ENCODE data around the gene KCNQ2. TPM values are rescaled to one million over a fixed set of nuclear protein-coding genes. Genes with fewer than 3 reads are reported as not detected.

The KCNQ2 gene
- total RNA-seq, 2 donors from 2014 or later: 0.46 to 35.6 TPM

DNA sequence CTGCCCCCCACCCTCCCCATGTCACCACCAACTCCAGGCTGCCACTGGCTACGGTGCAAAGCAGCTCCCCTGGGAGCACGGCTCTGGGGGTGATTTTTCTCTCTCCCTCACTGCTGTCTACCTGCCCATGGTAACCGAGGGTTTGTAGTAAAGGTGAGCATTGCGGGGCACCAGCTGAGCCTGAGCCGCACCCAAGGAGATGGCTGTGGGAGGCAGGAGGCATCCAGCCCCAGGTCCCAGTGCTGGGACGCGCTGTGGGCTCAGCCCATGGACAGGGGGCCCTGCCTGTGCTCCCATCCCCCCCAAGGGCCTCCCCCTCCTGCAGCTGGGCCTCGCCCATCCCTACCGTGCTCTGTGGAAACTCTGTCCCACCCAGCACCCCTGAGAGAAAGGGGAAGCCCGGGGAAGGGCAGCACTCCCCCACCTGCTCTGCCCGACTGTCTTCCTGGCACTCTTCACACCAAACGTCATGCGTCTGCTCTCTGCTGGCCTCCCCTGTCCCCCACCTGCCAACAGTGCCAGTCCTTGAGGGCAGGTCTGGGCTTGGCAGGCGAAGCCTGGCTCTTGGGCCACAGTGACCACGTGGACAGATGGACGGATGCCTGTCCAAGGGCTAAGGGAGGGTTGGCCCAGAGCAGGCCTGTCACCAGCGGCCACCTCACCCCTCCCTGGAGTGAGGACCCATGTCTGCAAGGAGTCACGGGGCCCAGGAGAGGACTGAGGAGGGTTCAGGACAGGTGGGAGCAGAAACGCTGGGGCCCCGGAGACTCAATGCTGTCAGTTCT lies 107.5 kb downstream of the KCNQ2 start:
- no peaks in the 10 kb centered on the region for H3K4me1 ChIP-seq (replicated peaks)
- no peak for TF ChIP-seq POLR2AphosphoS5 (IDR thresholded peaks at IDR 0.05)
- TF ChIP-seq CTCF (IDR thresholded peaks at IDR 0.05): no peak
- no peak for TF ChIP-seq POLR2A (IDR thresholded peaks at IDR 0.05)
- H3K9me3 ChIP-seq: no peaks in the 10 kb centered on the region
- no peak overlapping the region for H3K4me3 ChIP-seq
- H3K27me3 ChIP-seq (replicated peaks; ENCODE audit: insufficient read depth): peaks cover 19% of the 10 kb centered on the region
- WGBS: 74% methylated on average over 20 of the region's 20 CpGs
- no peak overlapping the region for H3K27ac ChIP-seq
- intact Hi-C loops (cut with DNase I): no loop called here
- no peaks in the 10 kb centered on the region for H3K36me3 ChIP-seq
- DNase-seq (ENCODE audit: low spot score): no peak

GRCh38 chr20:63363981-63364561 lies 108.4 kb downstream of the KCNQ2 start:
- H3K27me3 ChIP-seq (replicated peaks; ENCODE audit: insufficient read depth): peaks cover 21% of the 10 kb centered on the region
- 84% methylated on average over 19 of the region's 19 CpGs for WGBS
- DNase-seq (ENCODE audit: low spot score): no peak

GRCh38 chr20:63363013-63363957 lies 109.2 kb downstream of the KCNQ2 start:
- WGBS: 76% methylated on average over 23 of the region's 23 CpGs
- no peaks in the 10 kb centered on the region for H3K36me3 ChIP-seq
- intact Hi-C loops (cut with DNase I): no loop called here

More at GRCh38 chr20:63363981-63364561, 108.4 kb downstream of the KCNQ2 start:
- H3K9me3 ChIP-seq: no peaks in the 10 kb centered on the region
- no peak overlapping the region for H3K4me3 ChIP-seq
- intact Hi-C loops (cut with DNase I): no loop called here
- H3K4me1 ChIP-seq (replicated peaks): no peaks in the 10 kb centered on the region
- no peaks in the 10 kb centered on the region for H3K36me3 ChIP-seq
- no peak overlapping the region for H3K27ac ChIP-seq
- no peak for TF ChIP-seq POLR2A (IDR thresholded peaks at IDR 0.05)
- TF ChIP-seq CTCF (IDR thresholded peaks at IDR 0.05): no peak
- no peak for TF ChIP-seq POLR2AphosphoS5 (IDR thresholded peaks at IDR 0.05)

GRCh38 chr20:63362436-63363009 lies 109.9 kb downstream of the KCNQ2 start:
- intact Hi-C loops (cut with DNase I): no loop called here
- WGBS: 75% methylated on average over 16 of the region's 16 CpGs
- Histone ChIP-seq H3K27ac (no peak overlapping the region), H3K27me3 (replicated peaks; ENCODE audit: insufficient read depth) (peaks cover 21% of the 10 kb centered on the region), H3K4me1 (replicated peaks) (no peaks in the 10 kb centered on the region), H3K9me3 (no peaks in the 10 kb centered on the region), H3K36me3 (no peaks in the 10 kb centered on the region), H3K4me3 (no peak overlapping the region)
- no peak for DNase-seq (ENCODE audit: low spot score)
- TF ChIP-seq CTCF (IDR thresholded peaks at IDR 0.05) (no peak), POLR2A (IDR thresholded peaks at IDR 0.05) (no peak), POLR2AphosphoS5 (IDR thresholded peaks at IDR 0.05) (no peak)

More at GRCh38 chr20:63363013-63363957, 109.2 kb downstream of the KCNQ2 start:
- H3K4me1 ChIP-seq (replicated peaks): no peaks in the 10 kb centered on the region
- peaks cover 21% of the 10 kb centered on the region for H3K27me3 ChIP-seq (replicated peaks; ENCODE audit: insufficient read depth)
- H3K27ac ChIP-seq: no peak overlapping the region
- TF ChIP-seq POLR2AphosphoS5 (IDR thresholded peaks at IDR 0.05): no peak
- DNase-seq (ENCODE audit: low spot score): no peak
- no peaks in the 10 kb centered on the region for H3K9me3 ChIP-seq
- no peak overlapping the region for H3K4me3 ChIP-seq

Data from prostate gland (tissue), 2 donors.